MCF 10A (cell line): ENCODE data around the gene NIPSNAP3A. TPM values are rescaled to one million over a fixed set of nuclear protein-coding genes. Genes with fewer than 3 reads are reported as not detected.

ENCODE experiments used
- BruUV-seq: library from RNA; stranded (reverse); fragments of 400-500 nt; replicated peaks from 2 replicates; lab custom pipeline; 2021; lab: Mats Ljungman, UMichigan
- CTCF ChIA-PET: fragments of 300-600 bp; sonication (Branson Sonifier 250); formaldehyde crosslinking; extraction: SDS; loops from one replicate; lab custom pipeline; 2021; ENCODE audit warnings: antibody characterized with exemption, inconsistent platforms; lab: Yijun Ruan, JAX
- POLR2A ChIA-PET: fragments of 300-600, 350-650 bp; sonication (Branson Sonifier 250); formaldehyde crosslinking; extraction: SDS; loops from one replicate; lab custom pipeline; 2020; ENCODE audit warnings: antibody characterized with exemption, inconsistent platforms; lab: Yijun Ruan, JAX
- DNase-seq: peaks from one replicate; pipeline ENCODE4 v3.0.0-alpha.2; 2018; ENCODE audit not compliant: unreplicated experiment
- H3K27ac Mint-ChIP-seq: one replicate; pipeline ENCODE4 v1.8.0; 2022; ENCODE audit warnings: mild to moderate bottlenecking, low read depth, mixed read lengths; ENCODE audit not compliant: unreplicated experiment
- H3K27me3 Mint-ChIP-seq: one replicate; pipeline ENCODE4 v1.8.0; 2022; ENCODE audit warnings: mixed read lengths; ENCODE audit not compliant: insufficient read depth, unreplicated experiment
- H3K36me3 Mint-ChIP-seq: one replicate; pipeline ENCODE4 v1.8.0; 2022; ENCODE audit warnings: mild to moderate bottlenecking, moderate library complexity, mixed read lengths; ENCODE audit not compliant: insufficient read depth, unreplicated experiment
- H3K4me1 Mint-ChIP-seq: one replicate; pipeline ENCODE4 v1.8.0; 2022; ENCODE audit warnings: mixed read lengths; ENCODE audit not compliant: insufficient read depth, unreplicated experiment
- H3K4me3 Mint-ChIP-seq: one replicate; pipeline ENCODE4 v1.8.0; 2022; ENCODE audit warnings: mild to moderate bottlenecking, moderate library complexity, mixed read lengths; ENCODE audit not compliant: unreplicated experiment
- H3K9me3 Mint-ChIP-seq: one replicate; pipeline ENCODE4 v1.8.0; 2022; ENCODE audit warnings: mixed read lengths; ENCODE audit not compliant: unreplicated experiment
- intact Hi-C: fragments of 100-400 bp; cut with micrococcal nuclease; formaldehyde crosslinking; loops from 2 replicates; pipeline ENCODE4 v1.14.1; 2022
- total RNA-seq: library from RNA; stranded (reverse); gene quantifications from 2 replicates; pipeline ENCODE4 v1.2.3, GENCODE V29; 2022
- TF ChIP-seq, protein P1 (sequence below): fragments of 200-600 bp; IDR thresholded peaks from one replicate; pipeline ENCODE4 v1.8.0; 2022; ENCODE audit warnings: antibody characterized with exemption, mild to moderate bottlenecking; ENCODE audit not compliant: unreplicated experiment

NIPSNAP3A gene
- total RNA-seq, 1 experiment from 2014 or later = 15.4 TPM

DNA sequence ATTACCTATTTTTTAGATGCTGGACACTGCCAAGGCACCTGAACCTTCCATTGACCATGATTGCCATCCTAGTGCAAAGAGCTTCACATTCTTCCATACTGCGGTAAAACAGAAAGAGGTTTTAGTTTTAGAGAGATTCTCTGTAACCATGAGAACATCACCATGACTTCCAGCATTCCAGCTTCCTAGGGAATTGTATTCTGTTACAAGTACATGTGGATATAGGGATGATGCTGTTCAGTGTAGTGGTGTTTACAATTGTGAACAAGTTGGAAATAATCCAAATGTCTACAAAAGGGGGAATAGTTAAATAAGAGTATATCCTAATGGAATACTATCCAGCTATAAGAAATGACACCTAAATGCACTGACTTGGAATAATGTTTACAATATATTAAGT lies 38.8 kb downstream of the NIPSNAP3A start:
- no peaks in the 10 kb centered on the region for H3K9me3 Mint-ChIP-seq
- DNase-seq = no peak
- H3K4me1 Mint-ChIP-seq = no peaks in the 10 kb centered on the region
- H3K4me3 Mint-ChIP-seq = no peak overlapping the region
- ChIA-PET POLR2A (no interaction called here), CTCF (interaction anchor here (0.5 to 1.6 kb wide), 3 partner anchors 21 to 496 kb away, joined by 3 read pairs; no protein-coding TSS in a partner anchor)
- no peaks in the 10 kb centered on the region for H3K27me3 Mint-ChIP-seq
- TF ChIP-seq, protein P1, sequence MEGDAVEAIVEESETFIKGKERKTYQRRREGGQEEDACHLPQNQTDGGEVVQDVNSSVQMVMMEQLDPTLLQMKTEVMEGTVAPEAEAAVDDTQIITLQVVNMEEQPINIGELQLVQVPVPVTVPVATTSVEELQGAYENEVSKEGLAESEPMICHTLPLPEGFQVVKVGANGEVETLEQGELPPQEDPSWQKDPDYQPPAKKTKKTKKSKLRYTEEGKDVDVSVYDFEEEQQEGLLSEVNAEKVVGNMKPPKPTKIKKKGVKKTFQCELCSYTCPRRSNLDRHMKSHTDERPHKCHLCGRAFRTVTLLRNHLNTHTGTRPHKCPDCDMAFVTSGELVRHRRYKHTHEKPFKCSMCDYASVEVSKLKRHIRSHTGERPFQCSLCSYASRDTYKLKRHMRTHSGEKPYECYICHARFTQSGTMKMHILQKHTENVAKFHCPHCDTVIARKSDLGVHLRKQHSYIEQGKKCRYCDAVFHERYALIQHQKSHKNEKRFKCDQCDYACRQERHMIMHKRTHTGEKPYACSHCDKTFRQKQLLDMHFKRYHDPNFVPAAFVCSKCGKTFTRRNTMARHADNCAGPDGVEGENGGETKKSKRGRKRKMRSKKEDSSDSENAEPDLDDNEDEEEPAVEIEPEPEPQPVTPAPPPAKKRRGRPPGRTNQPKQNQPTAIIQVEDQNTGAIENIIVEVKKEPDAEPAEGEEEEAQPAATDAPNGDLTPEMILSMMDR = no peak
- intact Hi-C loops = loop anchor here (10.0 kb wide), 1 partner anchor 459 kb away; the partner anchor contains the start of gene SLC44A1
- BruUV-seq = no TSS peak
- no peaks in the 10 kb centered on the region for H3K36me3 Mint-ChIP-seq
- no peak overlapping the region for H3K27ac Mint-ChIP-seq

DNA sequence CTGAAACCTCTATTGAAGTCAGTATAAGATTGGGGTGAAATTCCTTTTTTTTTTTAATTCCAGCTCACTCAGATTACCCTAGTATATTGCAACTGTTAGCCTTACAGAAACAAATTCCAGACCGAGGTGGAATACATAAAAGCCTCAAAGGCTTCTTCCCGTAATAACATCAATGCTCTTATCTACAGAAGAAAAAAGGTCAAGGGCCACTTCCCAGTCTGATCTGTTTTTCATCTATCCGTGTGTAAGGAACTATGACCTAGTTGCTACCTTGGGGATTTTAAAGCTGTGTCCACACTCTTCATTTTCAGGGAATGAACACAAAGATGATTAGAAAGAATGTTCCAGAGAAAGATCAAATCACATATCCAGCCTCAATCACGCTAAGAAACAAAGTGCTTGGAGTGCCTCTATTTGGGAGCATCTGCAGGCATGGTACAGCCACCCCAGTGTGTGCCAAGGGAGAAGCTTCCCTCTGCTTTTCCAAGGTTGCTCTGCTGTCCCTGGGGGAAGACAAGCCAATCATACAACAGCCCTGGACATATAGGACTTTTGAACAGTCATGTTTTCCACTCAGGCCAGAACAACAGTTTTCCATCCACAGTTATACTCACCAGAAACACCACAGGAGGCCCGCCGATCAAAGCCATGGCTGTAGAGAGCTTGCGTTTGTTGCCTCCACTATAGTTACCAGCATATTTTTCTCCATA lies 40.0 kb downstream of the NIPSNAP3A start:
- no peak for DNase-seq
- BruUV-seq = no TSS peak
- no peaks in the 10 kb centered on the region for H3K9me3 Mint-ChIP-seq
- CTCF ChIA-PET = no interaction called here
- no peaks in the 10 kb centered on the region for H3K36me3 Mint-ChIP-seq
- H3K4me1 Mint-ChIP-seq = peaks cover 6% of the 10 kb centered on the region
- TF ChIP-seq, protein P1 = no peak
- H3K4me3 Mint-ChIP-seq = no peak overlapping the region
- no peak overlapping the region for H3K27ac Mint-ChIP-seq
- intact Hi-C loops = loop anchor here (10.0 kb wide), 1 partner anchor 457 kb away; the partner anchor contains the start of gene SLC44A1
- no peaks in the 10 kb centered on the region for H3K27me3 Mint-ChIP-seq
- POLR2A ChIA-PET = no interaction called here

DNA sequence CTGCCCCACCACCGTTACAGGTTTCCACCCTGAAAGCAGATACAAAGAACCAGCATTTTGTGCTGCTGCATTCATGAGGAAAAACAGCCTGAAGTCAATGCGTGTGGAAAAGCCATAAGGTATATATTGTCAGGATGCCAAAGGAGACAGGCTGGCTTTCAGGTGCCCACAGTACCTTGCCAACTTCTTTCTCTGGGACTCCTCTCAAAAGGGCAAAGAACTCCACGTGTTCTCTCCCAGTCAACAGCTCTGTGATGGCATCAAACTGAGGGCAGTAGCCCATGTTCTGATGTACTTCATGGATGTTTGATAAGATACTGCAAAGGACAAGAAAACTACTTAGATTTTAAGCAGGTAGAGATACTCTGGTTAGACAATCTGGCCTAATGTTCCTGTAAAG lies 40.8 kb downstream of the NIPSNAP3A start:
- ChIA-PET POLR2A (no interaction called here), CTCF (no interaction called here)
- Mint-ChIP-seq H3K4me1 (peaks cover 6% of the 10 kb centered on the region), H3K36me3 (no peaks in the 10 kb centered on the region), H3K27me3 (no peaks in the 10 kb centered on the region), H3K27ac (no peak overlapping the region), H3K4me3 (no peak overlapping the region), H3K9me3 (no peaks in the 10 kb centered on the region)
- no TSS peak for BruUV-seq
- TF ChIP-seq, protein P1 = no peak
- DNase-seq = no peak
- intact Hi-C loops = loop anchor here (10.0 kb wide), 1 partner anchor 457 kb away; the partner anchor contains the start of gene SLC44A1

DNA sequence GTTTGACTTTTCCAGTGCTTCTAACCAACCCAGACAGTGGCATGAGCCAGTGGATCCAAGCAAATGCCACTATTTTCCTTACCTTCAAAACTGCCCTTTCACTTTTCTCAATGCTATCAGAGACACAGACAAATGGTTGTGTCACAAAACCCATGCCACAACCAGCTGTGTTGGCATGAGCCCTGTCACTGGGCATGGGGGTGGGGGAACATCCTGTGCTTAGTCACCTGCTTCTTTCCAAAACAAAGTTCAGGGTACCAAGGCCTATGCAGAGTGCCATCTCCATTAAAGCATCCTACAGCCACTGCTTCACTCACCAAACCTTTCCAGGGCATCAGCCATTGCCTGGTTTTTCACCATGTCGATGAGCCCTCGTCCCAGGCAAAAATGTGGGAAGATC lies 46.6 kb downstream of the NIPSNAP3A start:
- Mint-ChIP-seq H3K27ac (no peak overlapping the region), H3K9me3 (no peaks in the 10 kb centered on the region), H3K4me1 (peaks cover 26% of the 10 kb centered on the region), H3K36me3 (peaks cover 4% of the 10 kb centered on the region), H3K27me3 (no peaks in the 10 kb centered on the region), H3K4me3 (no peak overlapping the region)
- no peak for DNase-seq
- ChIA-PET POLR2A (no interaction called here), CTCF (interaction anchor here (1.0 kb wide), 1 partner anchor 70 kb away, joined by 3 read pairs; no protein-coding TSS in a partner anchor)
- TF ChIP-seq, protein P1 = no peak
- BruUV-seq = no TSS peak
- intact Hi-C loops = no loop called here
